HG02970 (cell line): ENCODE measurements around the gene SPIN3.
"Not testable (repeated sequence)": the region's sequence is repeated elsewhere in the genome, so short reads cannot be mapped to it uniquely, and the experiment has no call there.

Source experiments
- ATAC-seq: cut with Tn5 transposase; IDR thresholded peaks from one replicate; pipeline ENCODE4 v1.9.1; 2021; ENCODE audit warnings: mild to moderate bottlenecking, moderate library complexity, moderate number of reproducible peaks; ENCODE audit not compliant: unreplicated experiment, low FRiP score

Gene SPIN3

GRCh38 chrX:56995271-56995994, at the start of gene SPIN3:
Gene SPIN3, minus strand, starts transcription at chrX:56995541. Its CDS starts 594 bp downstream, at chrX:56994947.
- ATAC-seq: peak; percentile 92

- no peak for ATAC-seq
Measured at GRCh38 chrX:57044245-57044644, 48.9 kb upstream of the SPIN3 start.

- not testable (repeated sequence) for ATAC-seq
Measured at GRCh38 chrX:57037265-57037664, 41.9 kb upstream of the SPIN3 start.

GRCh38 chrX:56994375-56995270, 718 bp downstream of the SPIN3 start:
- ATAC-seq: no peak

- no peak for ATAC-seq
Measured at GRCh38 chrX:56987741-56988140, 7.6 kb downstream of the SPIN3 start.

- ATAC-seq: no peak
Measured at GRCh38 chrX:56986138-56986537, 9.2 kb downstream of the SPIN3 start.

- ATAC-seq: peak; percentile 81
Measured at GRCh38 chrX:56978172-56978571, 17.2 kb downstream of the SPIN3 start.

GRCh38 chrX:56975611-56976010, 19.7 kb downstream of the SPIN3 start:
- ATAC-seq: no peak

GRCh38 chrX:56974408-56974807, 20.9 kb downstream of the SPIN3 start:
- ATAC-seq: no peak

GRCh38 chrX:56969559-56969958, 25.8 kb downstream of the SPIN3 start:
- ATAC-seq: no peak

- ATAC-seq: no peak
Measured at GRCh38 chrX:56968980-56969379, 26.4 kb downstream of the SPIN3 start.

- ATAC-seq: no peak
Measured at GRCh38 chrX:56963377-56963776, 32.0 kb downstream of the SPIN3 start.

- no peak for ATAC-seq
Measured at GRCh38 chrX:56947699-56948098, 47.6 kb downstream of the SPIN3 start.

- not testable (repeated sequence) for ATAC-seq
Measured at GRCh38 chrX:56946201-56946600, 49.1 kb downstream of the SPIN3 start.

- ATAC-seq: not testable (repeated sequence)
Measured at GRCh38 chrX:56945226-56945625, 50.1 kb downstream of the SPIN3 start.

GRCh38 chrX:56943264-56943663, 52.1 kb downstream of the SPIN3 start:
- no peak for ATAC-seq
